Neutrophil (primary cell): ENCODE results near the gene SYCP2L.

Experiments
- H3K27ac ChIP-seq: fragments of 200-600 bp; sonication (generic); 2 replicates; pipeline ENCODE4 v1.5.1; 2016; ENCODE audit warnings: mild to moderate bottlenecking, moderate library complexity
- H3K27me3 ChIP-seq: fragments of 200-600 bp; sonication (generic); 2 replicates; pipeline ENCODE4 v1.6.0; 2016; ENCODE audit warnings: mild to moderate bottlenecking
- H3K36me3 ChIP-seq: fragments of 200-600 bp; sonication (generic); 2 replicates; pipeline ENCODE4 v1.5.1; 2017
- H3K4me1 ChIP-seq, 2 experiments: fragments of 200-600 bp in 1 of 2; sonication (generic) in 1 of 2; 1 replicate in 1 of 2; 2 replicates in 1 of 2; pipeline versions ENCODE4 v1.5.1 to v1.6.1; 2013 to 2016; ENCODE audit warnings: low read depth in 1 of 2, low read length in 1 of 2, mild to moderate bottlenecking in 1 of 2, moderate library complexity in 1 of 2; ENCODE audit not compliant: control insufficient read depth in 1 of 2, insufficient read depth in 1 of 2
- H3K4me3 ChIP-seq, 2 experiments: fragments of 200-600 bp in 1 of 2; sonication (generic) in 1 of 2; 1 replicate in 1 of 2; 2 replicates in 1 of 2; pipeline ENCODE4 v1.5.1; 2013 to 2016; ENCODE audit warnings: low read depth in 1 of 2, low read length in 1 of 2, mild to moderate bottlenecking in 1 of 2, moderate library complexity in 1 of 2
- H3K9me3 ChIP-seq: fragments of 200-600 bp; sonication (generic); 2 replicates; pipeline ENCODE4 v1.5.1; 2016
- TF ChIP-seq, protein P1 (sequence below): fragments of 200-600 bp; sonication (generic); IDR thresholded peaks from 2 replicates; pipeline ENCODE4 v1.5.1; 2016; ENCODE audit warnings: antibody characterized with exemption

SYCP2L gene

DNA sequence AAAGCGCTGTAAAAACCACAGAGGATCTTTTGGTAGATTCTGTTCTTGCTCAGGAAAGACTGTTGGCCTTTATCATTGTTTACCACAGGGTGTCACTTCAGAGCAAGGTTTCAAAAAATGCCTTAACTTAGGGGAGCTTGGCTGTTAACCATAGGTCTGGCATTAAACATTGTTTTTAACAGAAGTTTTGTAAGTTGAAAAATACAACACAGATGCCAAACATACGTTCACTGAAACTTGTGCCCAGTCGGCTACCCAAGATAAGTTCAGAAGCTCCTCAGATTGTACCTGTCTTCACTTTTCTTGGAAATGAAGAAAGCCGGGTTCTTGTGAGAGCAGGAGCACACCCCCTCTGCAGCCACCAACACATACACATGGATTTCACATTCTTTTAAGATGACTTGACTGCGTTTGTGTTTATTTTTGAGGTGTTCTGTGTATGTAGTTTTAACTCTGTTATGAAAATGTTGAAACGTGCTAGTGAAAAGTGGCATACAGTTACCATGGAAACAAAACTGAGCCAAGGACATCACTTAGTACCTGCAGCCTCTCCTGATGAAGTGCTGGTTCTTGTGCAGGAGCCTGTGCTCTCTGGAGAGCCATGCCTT, 64.9 kb downstream of the SYCP2L start:
- H3K36me3 ChIP-seq: no peaks in the 10 kb centered on the region
- TF ChIP-seq, protein P1, sequence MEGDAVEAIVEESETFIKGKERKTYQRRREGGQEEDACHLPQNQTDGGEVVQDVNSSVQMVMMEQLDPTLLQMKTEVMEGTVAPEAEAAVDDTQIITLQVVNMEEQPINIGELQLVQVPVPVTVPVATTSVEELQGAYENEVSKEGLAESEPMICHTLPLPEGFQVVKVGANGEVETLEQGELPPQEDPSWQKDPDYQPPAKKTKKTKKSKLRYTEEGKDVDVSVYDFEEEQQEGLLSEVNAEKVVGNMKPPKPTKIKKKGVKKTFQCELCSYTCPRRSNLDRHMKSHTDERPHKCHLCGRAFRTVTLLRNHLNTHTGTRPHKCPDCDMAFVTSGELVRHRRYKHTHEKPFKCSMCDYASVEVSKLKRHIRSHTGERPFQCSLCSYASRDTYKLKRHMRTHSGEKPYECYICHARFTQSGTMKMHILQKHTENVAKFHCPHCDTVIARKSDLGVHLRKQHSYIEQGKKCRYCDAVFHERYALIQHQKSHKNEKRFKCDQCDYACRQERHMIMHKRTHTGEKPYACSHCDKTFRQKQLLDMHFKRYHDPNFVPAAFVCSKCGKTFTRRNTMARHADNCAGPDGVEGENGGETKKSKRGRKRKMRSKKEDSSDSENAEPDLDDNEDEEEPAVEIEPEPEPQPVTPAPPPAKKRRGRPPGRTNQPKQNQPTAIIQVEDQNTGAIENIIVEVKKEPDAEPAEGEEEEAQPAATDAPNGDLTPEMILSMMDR: no peak
- peaks cover 4% of the 10 kb centered on the region for H3K27me3 ChIP-seq
- H3K27ac ChIP-seq: no peak overlapping the region
- H3K4me3 ChIP-seq: no peak overlapping the region
- no peaks in the 10 kb centered on the region for H3K9me3 ChIP-seq
- H3K4me1 ChIP-seq: no peaks in the 10 kb centered on the region

DNA sequence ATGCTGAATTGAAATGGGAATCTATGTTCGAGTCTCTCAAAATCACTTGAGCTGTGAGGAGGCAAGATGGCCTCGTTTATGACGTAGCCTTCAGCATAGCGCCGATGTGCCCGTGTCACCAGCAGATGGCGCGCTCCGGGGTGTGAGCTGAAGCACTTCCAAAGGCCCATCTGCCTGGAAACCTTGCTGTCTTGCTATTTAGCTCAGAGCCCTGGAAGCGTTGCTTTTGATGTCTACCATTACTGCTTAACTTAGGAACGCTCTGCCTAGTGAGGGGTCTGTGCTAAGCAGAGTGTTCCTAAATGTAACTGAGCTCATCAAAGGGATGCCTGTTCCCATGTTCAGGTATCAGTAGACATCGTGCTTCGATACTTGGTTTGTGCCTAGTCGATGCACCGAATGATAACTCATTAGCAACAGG, 67.7 kb downstream of the SYCP2L start:
- Histone ChIP-seq H3K36me3 (no peaks in the 10 kb centered on the region), H3K4me1 (no peaks in the 10 kb centered on the region), H3K27ac (no peak overlapping the region), H3K4me3 (no peak overlapping the region), H3K27me3 (no peaks in the 10 kb centered on the region), H3K9me3 (no peaks in the 10 kb centered on the region)
- TF ChIP-seq, protein P1: peak; percentile 46

GRCh38 chr6:10956776-10957175, 69.9 kb downstream of the SYCP2L start:
- no peaks in the 10 kb centered on the region for H3K4me1 ChIP-seq
- H3K36me3 ChIP-seq: no peaks in the 10 kb centered on the region
- no peak overlapping the region for H3K4me3 ChIP-seq
- no peak overlapping the region for H3K27ac ChIP-seq
- peaks cover 8% of the 10 kb centered on the region for H3K27me3 ChIP-seq
- TF ChIP-seq, protein P1: no peak
- no peaks in the 10 kb centered on the region for H3K9me3 ChIP-seq

- Histone ChIP-seq H3K36me3 (no peaks in the 10 kb centered on the region), H3K27ac (no peak overlapping the region), H3K27me3 (peaks cover 8% of the 10 kb centered on the region), H3K4me1 (no peaks in the 10 kb centered on the region), H3K9me3 (no peaks in the 10 kb centered on the region), H3K4me3 (no peak overlapping the region)
- TF ChIP-seq, protein P1: no peak
These were observed 70.6 kb downstream of the SYCP2L start for GRCh38 chr6:10957414-10957886.

- Histone ChIP-seq H3K27me3 (peaks cover 15% of the 10 kb centered on the region), H3K4me1 (no peaks in the 10 kb centered on the region), H3K9me3 (no peaks in the 10 kb centered on the region), H3K36me3 (no peaks in the 10 kb centered on the region), H3K27ac (no peak overlapping the region), H3K4me3 (no peak overlapping the region)
- TF ChIP-seq, protein P1: no peak
These were observed 73.3 kb downstream of the SYCP2L start for GRCh38 chr6:10960171-10960570.
